HG03097 (cell line): ENCODE measurements around the gene TBC1D22A.
"Not testable (repeated sequence)": the region's sequence is repeated elsewhere in the genome, so short reads cannot be mapped to it uniquely, and the experiment has no call there.

Experiments
- ATAC-seq: cut with Tn5 transposase; IDR thresholded peaks from one replicate; pipeline ENCODE4 v1.9.1; 2021; ENCODE audit not compliant: unreplicated experiment, low FRiP score

TBC1D22A gene

GRCh38 chr22:47101321-47101885 lies 339.0 kb downstream of the TBC1D22A start:
- no peak for ATAC-seq

GRCh38 chr22:47102081-47102480 lies 339.6 kb downstream of the TBC1D22A start:
- ATAC-seq, result no peak

GRCh38 chr22:47102648-47103047 lies 340.2 kb downstream of the TBC1D22A start:
- no peak for ATAC-seq

- ATAC-seq, result no peak
Observed at GRCh38 chr22:47105085-47105484, 342.6 kb downstream of the TBC1D22A start.

GRCh38 chr22:47106806-47107205 lies 344.4 kb downstream of the TBC1D22A start:
- no peak for ATAC-seq

GRCh38 chr22:47107431-47107830 lies 345.0 kb downstream of the TBC1D22A start:
- ATAC-seq, result no peak

GRCh38 chr22:47110817-47111443 lies 348.5 kb downstream of the TBC1D22A start:
- ATAC-seq, result no peak

GRCh38 chr22:47111626-47112581 lies 349.5 kb downstream of the TBC1D22A start:
- ATAC-seq, result no peak

GRCh38 chr22:47112582-47112965 lies 350.1 kb downstream of the TBC1D22A start:
- no peak for ATAC-seq

- ATAC-seq, result no peak
Observed at GRCh38 chr22:47112994-47113852, 350.8 kb downstream of the TBC1D22A start.

- no peak for ATAC-seq
Observed at GRCh38 chr22:47113853-47114415, 351.5 kb downstream of the TBC1D22A start.

- no peak for ATAC-seq
Observed at GRCh38 chr22:47114813-47115517, 352.5 kb downstream of the TBC1D22A start.

- no peak for ATAC-seq
Observed at GRCh38 chr22:47115518-47115890, 353.1 kb downstream of the TBC1D22A start.

GRCh38 chr22:47115921-47116320 lies 353.5 kb downstream of the TBC1D22A start:
- no peak for ATAC-seq

- ATAC-seq, result no peak
Observed at GRCh38 chr22:47116426-47117341, 354.2 kb downstream of the TBC1D22A start.

GRCh38 chr22:47117442-47117841 lies 355.0 kb downstream of the TBC1D22A start:
- ATAC-seq, result not testable (repeated sequence)

GRCh38 chr22:47119181-47119580 lies 356.7 kb downstream of the TBC1D22A start:
- no peak for ATAC-seq

GRCh38 chr22:47120399-47120798 lies 357.9 kb downstream of the TBC1D22A start:
- ATAC-seq, result no peak

GRCh38 chr22:47121791-47122190 lies 359.3 kb downstream of the TBC1D22A start:
- ATAC-seq, result no peak
